ENCODE data around the gene CTNND2. TPM values are rescaled to one million over a fixed set of nuclear protein-coding genes. Genes with fewer than 3 reads are reported as not detected.
"Not testable (repeated sequence)": the region's sequence is repeated elsewhere in the genome, so short reads cannot be mapped to it uniquely, and the experiment has no call there.

Gene CTNND2
- total and polyA plus RNA-seq, 10 of the 15 experiments (the other 5 are each of a cell fraction or from before 2014, with no cell fraction given) = 0.02 to 0.16 (median 0.04) TPM; not detected in 7

GRCh38 chr5:11069041-11069440 lies 835.2 kb downstream of the CTNND2 start:
- H4K20me1 ChIP-seq (ENCODE audit: control insufficient read depth, insufficient read depth) = no peaks in the 10 kb centered on the region
- no peaks in the 10 kb centered on the region for H3K4me1 ChIP-seq (ENCODE audit: control insufficient read depth, insufficient read depth, low read length)
- no peak overlapping the region for H2AFZ ChIP-seq (ENCODE audit: control insufficient read depth, low read depth, low read length)
- no peak overlapping the region for H3K4me3 ChIP-seq
- no TSS peak for BruUV-seq (replicated peaks)
- H3K9me3 ChIP-seq (replicated peaks; ENCODE audit: control insufficient read depth, insufficient read depth, low read length) = no peaks in the 10 kb centered on the region
- H3K27ac ChIP-seq (ENCODE audit: control insufficient read depth, insufficient read depth) = no peak overlapping the region
- no peak overlapping the region for H3K9ac ChIP-seq (ENCODE audit: control insufficient read depth, insufficient read depth, low read length)
- intact Hi-C loops (cut with micrococcal nuclease; ENCODE audit: unreplicated experiment) (no loop called here), in situ Hi-C loops (cut with MboI) (no loop called here)
- H3K4me2 ChIP-seq (ENCODE audit: control insufficient read depth, insufficient read depth) = no peak overlapping the region
- DNase-seq (ENCODE audit: low read depth, low spot score) (no peak), ATAC-seq (no peak), FAIRE-seq (no peak)
- SMC1A ChIA-PET (ENCODE audit: uncharacterized antibody, unreplicated experiment) = no interaction called here
- no peaks in the 10 kb centered on the region for H3K79me2 ChIP-seq (ENCODE audit: control insufficient read depth, insufficient read depth, low read length)
- CTCF ChIA-PET = no interaction called here
- no peak for TF ChIP-seq EP300 (IDR thresholded peaks at IDR 0.05; ENCODE audit: borderline replicate concordance in 1 of 2, control insufficient read depth in 1 of 2, low read depth in 2 of 2, low read length in 2 of 2)
- TF ChIP-seq MLLT1 (IDR thresholded peaks at IDR 0.05) = no peak
- no peak for TF ChIP-seq MXI1 (IDR thresholded peaks at IDR 0.05; ENCODE audit: low read depth, low read length)
- no peak for TF ChIP-seq RAD51 (IDR thresholded peaks at IDR 0.05)
- no peak for TF ChIP-seq NFXL1 (IDR thresholded peaks at IDR 0.05; ENCODE audit: borderline replicate concordance)
- no peak for TF ChIP-seq CHD4 (IDR thresholded peaks at IDR 0.05)
- TF ChIP-seq STAT1 (conservative IDR thresholded peaks at IDR 0.05) = no peak
- no peak for TF ChIP-seq SIN3A (IDR thresholded peaks at IDR 0.05; ENCODE audit: low read depth, low read length)
- H3K36me3 ChIP-seq (ENCODE audit: control insufficient read depth in 2 of 2, insufficient read depth in 2 of 2, low read length in 1 of 2) = no peaks in the 10 kb centered on the region
- 27% methylated on average over 3 of the region's 3 CpGs for WGBS (ENCODE audit: insufficient coverage, insufficient replicate concordance, low lambda C conversion rate, missing lambda C conversion rate)
- RAD21 ChIA-PET (ENCODE audit: unreplicated experiment) = no interaction called here
- H3K27me3 ChIP-seq (replicated peaks in 1 of 2; ENCODE audit: control insufficient read depth in 2 of 2, insufficient read depth in 2 of 2, low read length in 1 of 2) = no peaks in the 10 kb centered on the region
- POLR2A ChIA-PET = no interaction called here

GRCh38 chr5:11065723-11066122 lies 838.5 kb downstream of the CTNND2 start:
- intact Hi-C loops (cut with micrococcal nuclease; ENCODE audit: unreplicated experiment); ATAC-seq: not testable (repeated sequence)
- CTCF ChIA-PET = interaction anchor here (1.1 kb wide), 1 partner anchor 202 kb away, joined by 3 read pairs; no protein-coding TSS in a partner anchor

More at GRCh38 chr5:11065723-11066122, 838.5 kb downstream of the CTNND2 start:
- H3K9me3 ChIP-seq (replicated peaks; ENCODE audit: control insufficient read depth, insufficient read depth, low read length); H3K4me1 ChIP-seq (ENCODE audit: control insufficient read depth, insufficient read depth, low read length); POLR2A ChIA-PET; H3K36me3 ChIP-seq (ENCODE audit: control insufficient read depth in 2 of 2, insufficient read depth in 2 of 2, low read length in 1 of 2); H3K27me3 ChIP-seq (replicated peaks in 1 of 2; ENCODE audit: control insufficient read depth in 2 of 2, insufficient read depth in 2 of 2, low read length in 1 of 2); in situ Hi-C loops (cut with MboI); RAD21 ChIA-PET (ENCODE audit: unreplicated experiment); DNase-seq (ENCODE audit: low read depth, low spot score); FAIRE-seq; H2AFZ ChIP-seq (ENCODE audit: control insufficient read depth, low read depth, low read length); BruUV-seq (replicated peaks); H4K20me1 ChIP-seq (ENCODE audit: control insufficient read depth, insufficient read depth); H3K27ac ChIP-seq (ENCODE audit: control insufficient read depth, insufficient read depth); H3K9ac ChIP-seq (ENCODE audit: control insufficient read depth, insufficient read depth, low read length); H3K4me2 ChIP-seq (ENCODE audit: control insufficient read depth, insufficient read depth); H3K4me3 ChIP-seq; H3K79me2 ChIP-seq (ENCODE audit: control insufficient read depth, insufficient read depth, low read length); SMC1A ChIA-PET (ENCODE audit: uncharacterized antibody, unreplicated experiment): not testable (repeated sequence)
- 18% methylated on average over 1 of the region's 1 CpG for whole genome bisulfite sequencing (ENCODE audit: insufficient coverage, insufficient replicate concordance, low lambda C conversion rate, missing lambda C conversion rate)

Data from GM12878 (cell line).